ENCODE results near the gene CIDEC. TPM values are rescaled to one million over a fixed set of nuclear protein-coding genes. Genes with fewer than 3 reads are reported as not detected.

The CIDEC gene
- total and polyA plus RNA-seq, 9 of the 15 experiments (the other 6 are each of a cell fraction or from before 2014, with no cell fraction given) = not detected

DNA sequence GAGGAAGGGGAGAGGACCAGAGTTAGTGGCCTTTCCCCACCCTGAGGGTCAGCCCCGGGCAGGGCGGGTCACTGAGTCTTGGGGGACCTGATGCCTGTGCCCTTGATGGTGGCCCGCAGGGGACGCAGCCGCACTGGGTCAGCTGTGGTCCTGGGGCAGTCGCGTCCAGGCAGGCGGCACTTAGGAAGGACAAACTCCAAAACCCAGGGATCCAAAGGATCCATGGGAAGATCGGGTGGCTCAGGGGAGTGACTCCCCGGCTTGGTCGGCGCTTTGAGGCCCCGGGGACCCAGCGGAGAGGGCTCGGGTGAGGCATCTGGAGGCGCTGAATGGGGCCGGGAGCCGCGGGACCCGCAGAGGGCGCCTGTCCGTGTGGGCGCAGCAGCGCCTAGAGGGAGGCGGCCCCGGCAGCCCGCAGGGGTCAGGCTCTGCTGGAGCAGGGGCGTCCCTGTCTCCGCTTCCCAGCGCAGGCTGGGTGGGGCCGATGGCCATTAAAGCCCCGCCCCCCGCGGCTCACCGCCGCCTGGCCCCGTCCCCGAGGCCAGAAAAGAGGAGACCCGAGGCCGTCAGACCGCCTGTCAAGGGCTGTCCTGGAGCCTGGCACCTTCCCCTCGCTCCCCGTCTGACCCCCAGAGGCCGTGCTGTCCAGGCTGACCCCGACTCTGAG lies 17.5 kb downstream of the CIDEC start (continued):
- peak; percentile 49; the same call in 1 of the 2 replicates for TF ChIP-seq SMARCE1 (IDR thresholded peaks at IDR 0.05)
- peak; percentile 50; the same call in 1 of the 2 replicates for TF ChIP-seq TRIM28 (IDR thresholded peaks at IDR 0.05)
- TF ChIP-seq, protein P1, sequence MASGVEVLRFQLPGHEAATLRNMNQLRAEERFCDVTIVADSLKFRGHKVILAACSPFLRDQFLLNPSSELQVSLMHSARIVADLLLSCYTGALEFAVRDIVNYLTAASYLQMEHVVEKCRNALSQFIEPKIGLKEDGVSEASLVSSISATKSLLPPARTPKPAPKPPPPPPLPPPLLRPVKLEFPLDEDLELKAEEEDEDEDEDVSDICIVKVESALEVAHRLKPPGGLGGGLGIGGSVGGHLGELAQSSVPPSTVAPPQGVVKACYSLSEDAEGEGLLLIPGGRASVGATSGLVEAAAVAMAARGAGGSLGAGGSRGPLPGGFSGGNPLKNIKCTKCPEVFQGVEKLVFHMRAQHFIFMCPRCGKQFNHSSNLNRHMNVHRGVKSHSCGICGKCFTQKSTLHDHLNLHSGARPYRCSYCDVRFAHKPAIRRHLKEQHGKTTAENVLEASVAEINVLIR (CRISPR knock-in tag; IDR thresholded peaks at IDR 0.05) = no peak
- TF ChIP-seq, protein P2, sequence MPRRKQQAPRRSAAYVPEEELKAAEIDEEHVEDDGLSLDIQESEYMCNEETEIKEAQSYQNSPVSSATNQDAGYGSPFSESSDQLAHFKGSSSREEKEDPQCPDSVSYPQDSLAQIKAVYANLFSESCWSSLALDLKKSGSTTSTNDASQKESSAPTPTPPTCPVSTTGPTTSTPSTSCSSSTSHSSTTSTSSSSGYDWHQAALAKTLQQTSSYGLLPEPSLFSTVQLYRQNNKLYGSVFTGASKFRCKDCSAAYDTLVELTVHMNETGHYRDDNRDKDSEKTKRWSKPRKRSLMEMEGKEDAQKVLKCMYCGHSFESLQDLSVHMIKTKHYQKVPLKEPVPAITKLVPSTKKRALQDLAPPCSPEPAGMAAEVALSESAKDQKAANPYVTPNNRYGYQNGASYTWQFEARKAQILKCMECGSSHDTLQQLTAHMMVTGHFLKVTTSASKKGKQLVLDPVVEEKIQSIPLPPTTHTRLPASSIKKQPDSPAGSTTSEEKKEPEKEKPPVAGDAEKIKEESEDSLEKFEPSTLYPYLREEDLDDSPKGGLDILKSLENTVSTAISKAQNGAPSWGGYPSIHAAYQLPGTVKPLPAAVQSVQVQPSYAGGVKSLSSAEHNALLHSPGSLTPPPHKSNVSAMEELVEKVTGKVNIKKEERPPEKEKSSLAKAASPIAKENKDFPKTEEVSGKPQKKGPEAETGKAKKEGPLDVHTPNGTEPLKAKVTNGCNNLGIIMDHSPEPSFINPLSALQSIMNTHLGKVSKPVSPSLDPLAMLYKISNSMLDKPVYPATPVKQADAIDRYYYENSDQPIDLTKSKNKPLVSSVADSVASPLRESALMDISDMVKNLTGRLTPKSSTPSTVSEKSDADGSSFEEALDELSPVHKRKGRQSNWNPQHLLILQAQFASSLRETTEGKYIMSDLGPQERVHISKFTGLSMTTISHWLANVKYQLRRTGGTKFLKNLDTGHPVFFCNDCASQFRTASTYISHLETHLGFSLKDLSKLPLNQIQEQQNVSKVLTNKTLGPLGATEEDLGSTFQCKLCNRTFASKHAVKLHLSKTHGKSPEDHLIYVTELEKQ (CRISPR knock-in tag; IDR thresholded peaks at IDR 0.05) = 0 out of 2 replicates have a peak, but pooled peaks have one; percentile 47
- no peak for TF ChIP-seq HOMEZ (CRISPR knock-in tag; IDR thresholded peaks at IDR 0.05)
- no peak for TF ChIP-seq ZNF146 (CRISPR knock-in tag; IDR thresholded peaks at IDR 0.05; ENCODE audit: unreplicated experiment)
- TF ChIP-seq GATAD2A (IDR thresholded peaks at IDR 0.05) = no peak; the same call in 1 of the 2 replicates
- no peak for TF ChIP-seq KAT8 (IDR thresholded peaks at IDR 0.05; ENCODE audit: low read depth)
- TF ChIP-seq ZNF274 (IDR thresholded peaks at IDR 0.05; ENCODE audit: borderline replicate concordance, low read depth, low read length) = no peak
- no peak for TF ChIP-seq SREBF1 (IDR thresholded peaks at IDR 0.05; ENCODE audit: borderline replicate concordance, low read depth, low read length)
- peak; percentile 57 for TF ChIP-seq TAF1 (IDR thresholded peaks at IDR 0.05; ENCODE audit: control insufficient read depth, extremely low read depth, insufficient read depth, low read length, severe bottlenecking)
- TF ChIP-seq KDM2B (CRISPR knock-in tag; IDR thresholded peaks at IDR 0.05) = no peak
- no peak for TF ChIP-seq KDM1A (IDR thresholded peaks at IDR 0.05)
- TF ChIP-seq RBM14 (IDR thresholded peaks at IDR 0.05; ENCODE audit: borderline replicate concordance, insufficient read depth, low read depth, low read length) = 0 out of 2 replicates have a peak, but pooled peaks have one; percentile 75
- no peak for TF ChIP-seq GTF2E2 (tag; IDR thresholded peaks at IDR 0.05)
- peak; percentile 86 to 89 for TF ChIP-seq RAD21 (CRISPR knock-in tag; conservative IDR thresholded peaks at IDR 0.05 in 1 of 2, IDR thresholded peaks at IDR 0.05 in 1 of 2)
- peak; percentile 66; the same call in 1 of the 2 replicates for TF ChIP-seq NBN (IDR thresholded peaks at IDR 0.05; ENCODE audit: low read depth)
- no peak for TF ChIP-seq MED1 (CRISPR knock-in tag; IDR thresholded peaks at IDR 0.05; ENCODE audit: borderline replicate concordance)
- no peak for TF ChIP-seq CBX2 (IDR thresholded peaks at IDR 0.05; ENCODE audit: insufficient read depth, low read length, poor library complexity, severe bottlenecking)
- no peak for TF ChIP-seq MCM3 (IDR thresholded peaks at IDR 0.05)
- no peak for TF ChIP-seq JUNB (CRISPR knock-in tag; conservative IDR thresholded peaks at IDR 0.05)
- TF ChIP-seq BRD9 (IDR thresholded peaks at IDR 0.05; ENCODE audit: low read depth, partially characterized antibody) = no peak
- TF ChIP-seq YBX1 (IDR thresholded peaks at IDR 0.05) = no peak
- no peak for TF ChIP-seq FOXJ2 (tag; IDR thresholded peaks at IDR 0.05)
